ENCODE data around the gene TEX19.

GRCh38 chr17:82392941-82393340 is 33.9 kb downstream of the TEX19 start:
- TF ChIP-seq ZBTB8A (IDR thresholded peaks at IDR 0.05; ENCODE audit: partially characterized antibody) (no peak), ELF2 (CRISPR knock-in tag; IDR thresholded peaks at IDR 0.05) (no peak), CTCF (IDR thresholded peaks at IDR 0.05 in 2 of 3, conservative IDR thresholded peaks at IDR 0.05 in 1 of 3; ENCODE audit: insufficient read depth in 2 of 3, low read depth in 1 of 3, low read length in 3 of 3) (no peak), NRF1 (conservative IDR thresholded peaks at IDR 0.05 in 1 of 2, IDR thresholded peaks at IDR 0.05 in 1 of 2) (no peak)
